Measurements from ENCODE around the gene PPP1R16B.

- no peak for TF ChIP-seq CTCF (IDR thresholded peaks at IDR 0.05)
- no peak for TF ChIP-seq POLR2AphosphoS5 (IDR thresholded peaks at IDR 0.05)
- no peak for TF ChIP-seq POLR2A (IDR thresholded peaks at IDR 0.05)
Observed at GRCh38 chr20:38880952-38881735, 75.6 kb downstream of the PPP1R16B start.

All from suprapubic skin (tissue), 4 donors.